Superior temporal gyrus (tissue), 1 donor: Measurements from ENCODE around the gene CHPF.

Source experiments
- DNase-seq: peaks from one replicate; pipeline ENCODE4 v3.0.0-alpha.2; 2016; ENCODE audit errors: extremely low spot score

Gene CHPF

GRCh38 chr2:219533930-219534661 is 9.5 kb downstream of the CHPF start:
- DNase-seq = no peak

- DNase-seq = no peak
Measured at GRCh38 chr2:219532378-219532649, 11.3 kb downstream of the CHPF start.

- no peak for DNase-seq
Measured at GRCh38 chr2:219531639-219532377, 11.8 kb downstream of the CHPF start.

GRCh38 chr2:219530048-219530963 is 13.3 kb downstream of the CHPF start:
- peak; percentile 93 for DNase-seq

- no peak for DNase-seq
Measured at GRCh38 chr2:219527472-219527871, 16.1 kb downstream of the CHPF start.

- no peak for DNase-seq
Measured at GRCh38 chr2:219527076-219527394, 16.6 kb downstream of the CHPF start.

- no peak for DNase-seq
Measured at GRCh38 chr2:219526320-219527075, 17.1 kb downstream of the CHPF start.

- no peak for DNase-seq
Measured at GRCh38 chr2:219525533-219526232, 17.9 kb downstream of the CHPF start.

GRCh38 chr2:219524817-219525216 is 18.8 kb downstream of the CHPF start:
- DNase-seq = no peak

GRCh38 chr2:219523031-219523671 is 20.5 kb downstream of the CHPF start:
- DNase-seq = no peak

- DNase-seq = no peak
Measured at GRCh38 chr2:219522111-219523030, 21.2 kb downstream of the CHPF start.

- DNase-seq = no peak
Measured at GRCh38 chr2:219521066-219521880, 22.3 kb downstream of the CHPF start.

- DNase-seq = no peak
Measured at GRCh38 chr2:219520079-219520478, 23.5 kb downstream of the CHPF start.

- DNase-seq = no peak
Measured at GRCh38 chr2:219519526-219519916, 24.1 kb downstream of the CHPF start.

GRCh38 chr2:219517954-219518778 is 25.4 kb downstream of the CHPF start:
- no peak for DNase-seq

- no peak for DNase-seq
Measured at GRCh38 chr2:219516888-219517287, 26.7 kb downstream of the CHPF start.

- DNase-seq = no peak
Measured at GRCh38 chr2:219515874-219516629, 27.6 kb downstream of the CHPF start.
